GM13977 (cell line): ENCODE data around the gene PARD6G.

Source experiments
- DNase-seq: peaks from one replicate; pipeline ENCODE4 v3.0.0; 2012; ENCODE audit warnings: low spot score
- CTCF ChIP-seq: IDR thresholded peaks from 2 replicates; pipeline ENCODE4 v1.5.1; 2012; ENCODE audit warnings: mild to moderate bottlenecking, control low read depth; ENCODE audit not compliant: insufficient read depth; ENCODE audit errors: extremely low read depth, missing control alignments
- in situ Hi-C: fragments of 300-500 bp; cut with MboI; formaldehyde crosslinking; loops from one replicate; pipeline ENCODE4 v1.12.0; 2022; ENCODE audit warnings: low sequenced_read_pairs, low pct_unique_long_range_greater_than_20kb, mixed read lengths, inconsistent platforms; ENCODE audit not compliant: unreplicated experiment

Gene PARD6G

GRCh38 chr18:80178935-80179818, 68.1 kb downstream of the PARD6G start:
- DNase-seq: no peak
- TF ChIP-seq CTCF: no peak
- in situ Hi-C loops: no loop called here

DNA sequence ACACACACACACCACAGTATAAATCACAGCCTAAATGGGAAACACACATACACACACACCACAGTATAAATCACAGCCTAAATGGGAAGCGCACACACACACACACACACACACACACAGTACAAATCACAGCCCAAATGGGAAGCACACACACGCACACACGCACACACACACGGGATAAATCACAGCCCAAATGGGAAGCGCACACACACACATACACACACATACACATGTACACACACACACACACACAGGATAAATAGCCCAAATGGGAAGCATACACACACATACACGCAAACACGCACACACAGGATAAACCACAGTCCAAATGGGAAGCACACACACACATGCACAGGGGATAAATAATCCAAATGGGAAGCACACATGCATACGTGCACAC, 70.2 kb downstream of the PARD6G start:
- no peak for DNase-seq
- no peak for TF ChIP-seq CTCF
- in situ Hi-C loops: no loop called here

DNA sequence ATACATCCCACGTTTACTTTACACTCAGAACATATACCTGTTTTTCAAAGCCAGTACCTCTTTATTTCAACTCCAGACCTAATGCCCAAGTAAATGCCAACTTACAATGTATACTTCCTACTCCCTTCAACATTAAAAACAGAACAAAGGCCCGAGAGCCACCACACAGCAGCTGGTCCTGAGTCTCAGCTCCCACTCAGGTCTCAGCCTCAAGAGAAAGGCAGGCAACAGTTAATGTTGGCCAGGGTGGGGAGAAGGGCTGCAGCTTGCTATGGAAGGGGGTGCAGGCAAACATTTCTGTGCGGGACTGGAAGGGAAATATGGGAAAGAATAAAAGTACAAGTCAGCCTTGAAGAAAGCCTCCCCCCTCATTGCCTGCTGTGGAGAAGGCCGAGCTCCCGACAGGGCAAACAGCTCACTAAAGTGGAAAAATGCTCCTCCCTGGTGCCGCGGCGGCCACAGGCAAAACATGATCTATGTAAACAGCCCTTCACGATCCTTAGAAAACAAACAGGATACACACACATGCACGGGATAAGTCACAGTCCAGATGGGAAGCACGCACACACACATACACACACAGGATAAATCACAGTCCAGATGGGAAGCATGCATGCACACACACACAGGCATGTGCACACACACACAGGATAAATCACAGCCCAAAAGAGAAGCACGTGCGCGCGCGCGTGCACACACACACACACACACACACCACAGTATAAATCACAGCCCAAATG, 70.8 kb downstream of the PARD6G start:
- in situ Hi-C loops: no loop called here
- DNase-seq: no peak
- TF ChIP-seq CTCF: no peak

DNA sequence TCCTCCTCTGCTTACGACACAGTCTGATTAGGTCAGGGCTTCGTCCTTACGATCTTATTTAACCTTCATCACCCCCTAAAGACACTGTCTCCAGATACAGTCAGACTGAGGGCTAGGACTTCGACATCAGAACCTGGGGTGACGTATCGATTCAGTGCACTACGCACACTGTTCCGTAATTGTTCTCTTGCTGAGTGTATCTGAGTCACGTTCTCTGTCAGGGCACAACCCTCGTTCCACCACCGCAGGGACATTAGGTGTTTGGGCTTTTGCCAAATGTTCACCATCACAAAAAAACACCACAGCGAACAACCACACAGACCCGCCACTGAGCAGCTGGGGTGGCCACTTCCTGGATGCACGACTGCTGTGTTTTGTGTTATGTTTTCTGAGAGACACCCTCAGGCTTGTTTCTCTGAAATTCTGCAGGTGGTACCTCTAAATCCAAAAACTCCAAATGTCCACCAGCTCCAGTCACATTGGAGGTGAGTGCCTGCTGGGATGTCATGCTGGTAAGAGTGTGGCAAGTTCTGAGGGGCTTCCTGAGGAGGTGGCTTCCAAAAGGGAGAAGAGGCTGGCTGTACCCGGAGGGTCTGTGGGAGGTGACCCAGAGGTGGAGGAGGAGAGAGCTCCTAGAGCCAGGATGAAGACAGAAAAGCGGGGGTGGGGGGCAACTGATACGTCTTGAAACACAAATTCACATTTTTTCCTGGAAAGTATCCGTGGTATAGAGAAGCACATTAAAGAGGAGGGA, 71.7 kb downstream of the PARD6G start:
- in situ Hi-C loops: no loop called here
- TF ChIP-seq CTCF: no peak
- no peak for DNase-seq

DNA sequence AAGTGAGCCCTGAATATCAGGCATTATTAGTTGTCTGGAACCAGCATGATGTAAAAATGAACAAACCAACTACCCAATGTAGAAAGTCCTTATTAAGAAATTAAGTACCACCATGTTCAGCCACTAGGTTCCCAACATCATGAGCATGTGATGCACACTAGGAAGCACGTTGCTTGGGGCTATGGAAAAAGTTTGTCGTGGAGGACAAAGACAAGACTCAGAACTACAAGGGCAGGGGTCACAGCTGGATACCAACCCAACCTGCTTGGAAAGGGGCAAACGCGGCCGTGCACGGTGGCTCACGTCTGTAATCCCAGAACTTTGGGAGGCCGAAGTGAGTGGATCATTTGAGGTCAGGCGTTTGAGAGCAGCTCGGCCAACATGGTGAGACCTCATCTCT, 74.3 kb downstream of the PARD6G start:
- in situ Hi-C loops: no loop called here
- no peak for TF ChIP-seq CTCF
- DNase-seq: no peak

DNA sequence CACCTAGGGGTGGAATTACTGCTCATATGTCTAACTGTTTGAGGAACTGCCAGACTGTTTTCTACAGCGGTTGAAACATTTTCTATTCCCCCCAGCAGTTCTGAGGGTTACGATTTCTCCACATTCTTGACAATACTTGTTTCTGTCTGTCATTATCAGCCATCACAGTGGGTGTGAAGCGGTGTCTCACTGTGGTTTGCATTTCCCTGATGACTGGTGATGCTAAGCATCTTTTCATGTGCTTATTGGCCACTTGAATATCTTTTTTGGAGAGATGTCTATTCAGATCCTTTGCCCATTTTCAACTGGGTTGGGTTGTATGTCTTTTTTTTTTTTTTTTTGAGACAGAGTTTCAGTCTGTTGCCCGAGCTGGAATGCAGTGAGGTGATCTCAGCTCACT, 75.3 kb downstream of the PARD6G start:
- TF ChIP-seq CTCF: no peak
- DNase-seq: no peak
- in situ Hi-C loops: no loop called here
